SK-N-SH treated with all-trans-retinoic acid at 6 μM for 48 hours (cell line): ENCODE data around the gene CYP26A1.

Experiments
- ATAC-seq: fragments of 200-7000 bp; cut with Tn5 transposase; 3 replicates; pipeline ENCODE4 v1.9.1; 2020; ENCODE audit warnings: mild to moderate bottlenecking, moderate library complexity
- ARNTL ChIP-seq: fragments of 450-650 bp; formaldehyde crosslinking; IDR thresholded peaks from 2 replicates; pipeline ENCODE4 v1.5.0; 2020; ENCODE audit warnings: low read depth, mild to moderate bottlenecking, moderate library complexity, borderline replicate concordance
- BACH2 ChIP-seq: fragments of 250-450 bp; sonication (Bioruptor Pico); IDR thresholded peaks from 2 replicates; pipeline ENCODE4 v1.9.0; 2021; ENCODE audit warnings: mild to moderate bottlenecking, borderline replicate concordance
- CREB5 ChIP-seq: fragments of 250-450 bp; sonication (Bioruptor Pico); IDR thresholded peaks from 2 replicates; pipeline ENCODE4 v1.5.1; 2020; ENCODE audit warnings: low read depth, mild to moderate bottlenecking, moderate library complexity
- CSDC2 ChIP-seq: fragments of 250-450 bp; sonication (Bioruptor Pico); IDR thresholded peaks from 2 replicates; pipeline ENCODE4 v1.5.0; 2020; ENCODE audit warnings: mild to moderate bottlenecking, moderate library complexity
- CSRNP3 ChIP-seq: fragments of 250-450 bp; sonication (Bioruptor Pico); IDR thresholded peaks from 2 replicates; pipeline ENCODE4 v1.5.1; 2021; ENCODE audit warnings: mild to moderate bottlenecking, moderate library complexity
- GLIS3 ChIP-seq: fragments of 250-450 bp; sonication (Bioruptor Pico); IDR thresholded peaks from 2 replicates; pipeline ENCODE4 v1.5.0; 2020; ENCODE audit warnings: mild to moderate bottlenecking, moderate library complexity
- ISL1 ChIP-seq: fragments of 250-450 bp; sonication (Bioruptor Pico); IDR thresholded peaks from 2 replicates; pipeline ENCODE4 v2.1.2; 2022; ENCODE audit warnings: mild to moderate bottlenecking, moderate library complexity
- OSR1 ChIP-seq: fragments of 250-450 bp; sonication (Bioruptor Pico); IDR thresholded peaks from 2 replicates; pipeline ENCODE4 v1.8.0; 2022; ENCODE audit warnings: moderate library complexity, mild to moderate bottlenecking, inconsistent platforms
- PATZ1 ChIP-seq: fragments of 250-450 bp; sonication (Bioruptor Pico); IDR thresholded peaks from 2 replicates; pipeline ENCODE4 v1.8.0; 2020; ENCODE audit warnings: mild to moderate bottlenecking, moderate library complexity, borderline replicate concordance
- POU6F1 ChIP-seq: fragments of 250-450 bp; sonication (Bioruptor Pico); IDR thresholded peaks from 2 replicates; pipeline ENCODE4 v1.8.0; 2021; ENCODE audit warnings: low read depth, mild to moderate bottlenecking, moderate library complexity, borderline replicate concordance
- PPARA ChIP-seq: fragments of 250-450 bp; sonication (Bioruptor Pico); IDR thresholded peaks from 2 replicates; pipeline ENCODE4 v1.5.0; 2020; ENCODE audit warnings: mild to moderate bottlenecking, borderline replicate concordance
- SNAI2 ChIP-seq: fragments of 250-450 bp; sonication (Bioruptor Pico); IDR thresholded peaks from 2 replicates; pipeline ENCODE4 v1.5.0; 2020; ENCODE audit warnings: mild to moderate bottlenecking, moderate library complexity
- TCF4 ChIP-seq: fragments of 250-450 bp; sonication (Bioruptor Pico); IDR thresholded peaks from 2 replicates; pipeline ENCODE4 v1.8.0; 2021; ENCODE audit warnings: mild to moderate bottlenecking, moderate library complexity, borderline replicate concordance
- TOX ChIP-seq: fragments of 250-450 bp; sonication (Bioruptor Pico); IDR thresholded peaks from 2 replicates; pipeline ENCODE4 v1.8.0; 2021; ENCODE audit warnings: mild to moderate bottlenecking, moderate library complexity, borderline replicate concordance
- TSHZ2 ChIP-seq: fragments of 250-450 bp; sonication (Bioruptor Pico); IDR thresholded peaks from 2 replicates; pipeline ENCODE4 v1.5.0; 2020; ENCODE audit warnings: mild to moderate bottlenecking, moderate library complexity
- ZFP3 ChIP-seq: fragments of 250-450 bp; sonication (Bioruptor Pico); IDR thresholded peaks from 2 replicates; pipeline ENCODE4 v1.5.0; 2020; ENCODE audit warnings: mild to moderate bottlenecking, moderate library complexity
- ZFP30 ChIP-seq: fragments of 450-650 bp; formaldehyde crosslinking; IDR thresholded peaks from 2 replicates; pipeline ENCODE4 v1.5.0; 2022; ENCODE audit warnings: mild to moderate bottlenecking, moderate library complexity
- ZNF565 ChIP-seq: fragments of 450-650 bp; formaldehyde crosslinking; conservative IDR thresholded peaks from 2 replicates; pipeline ENCODE4 v1.5.0; 2020; ENCODE audit warnings: low read depth, mild to moderate bottlenecking, moderate library complexity
- ZNF70 ChIP-seq: fragments of 450-650 bp; formaldehyde crosslinking; IDR thresholded peaks from 2 replicates; pipeline ENCODE4 v1.5.0; 2020; ENCODE audit warnings: mild to moderate bottlenecking, moderate library complexity
- ZNF8 ChIP-seq: fragments of 450-650 bp; formaldehyde crosslinking; IDR thresholded peaks from 2 replicates; pipeline ENCODE4 v1.5.0; 2020; ENCODE audit warnings: mild to moderate bottlenecking, moderate library complexity

CYP26A1 gene

GRCh38 chr10:93081834-93082233 lies 8.1 kb downstream of the CYP26A1 start:
- TF ChIP-seq TSHZ2 (CRISPR knock-in tag), result no peak
- no peak for TF ChIP-seq ZNF70 (CRISPR knock-in tag)
- no peak for TF ChIP-seq POU6F1 (CRISPR knock-in tag)
- no peak for TF ChIP-seq BACH2
- no peak for TF ChIP-seq ZNF565 (CRISPR knock-in tag)
- no peak for TF ChIP-seq CSRNP3
- no peak for TF ChIP-seq CSDC2 (CRISPR knock-in tag)
- no peak for TF ChIP-seq PATZ1
- TF ChIP-seq ARNTL (CRISPR knock-in tag), result no peak
- TF ChIP-seq GLIS3 (CRISPR knock-in tag), result no peak
- TF ChIP-seq ZFP30 (CRISPR knock-in tag), result no peak
- TF ChIP-seq TCF4 (CRISPR knock-in tag), result no peak
- no peak for TF ChIP-seq TOX (CRISPR knock-in tag)
- no peak for TF ChIP-seq PPARA (CRISPR knock-in tag)
- TF ChIP-seq ISL1, result no peak
- TF ChIP-seq SNAI2 (CRISPR knock-in tag), result no peak
- no peak for TF ChIP-seq ZNF8 (CRISPR knock-in tag)
- TF ChIP-seq ZFP3 (CRISPR knock-in tag), result no peak

GRCh38 chr10:93083743-93084539 lies 10.2 kb downstream of the CYP26A1 start:
- ATAC-seq, result no peak
- TF ChIP-seq PPARA (CRISPR knock-in tag) (no peak), TCF4 (CRISPR knock-in tag) (no peak), ZNF565 (CRISPR knock-in tag) (no peak), TSHZ2 (CRISPR knock-in tag) (no peak), ARNTL (CRISPR knock-in tag) (no peak), CSRNP3 (no peak), BACH2 (no peak), ZFP3 (CRISPR knock-in tag) (no peak), ISL1 (no peak), ZNF70 (CRISPR knock-in tag) (no peak), OSR1 (CRISPR knock-in tag) (no peak), ZNF8 (CRISPR knock-in tag) (no peak), ZFP30 (CRISPR knock-in tag) (no peak), POU6F1 (CRISPR knock-in tag) (no peak), CSDC2 (CRISPR knock-in tag) (no peak), CREB5 (CRISPR knock-in tag) (no peak), GLIS3 (CRISPR knock-in tag) (no peak)

More at GRCh38 chr10:93081834-93082233, 8.1 kb downstream of the CYP26A1 start:
- ATAC-seq, result no peak
